GM19455 (cell line): Measurements from ENCODE around the gene TCF15.
"Not testable (repeated sequence)": the region's sequence is repeated elsewhere in the genome, so short reads cannot be mapped to it uniquely, and the experiment has no call there.

Source experiments
- ATAC-seq: cut with Tn5 transposase; IDR thresholded peaks from one replicate; pipeline ENCODE4 v1.9.1; 2021; ENCODE audit not compliant: unreplicated experiment

TCF15 gene

GRCh38 chr20:584161-584970 lies 25.7 kb downstream of the TCF15 start:
- ATAC-seq = no peak

- no peak for ATAC-seq
Observed at GRCh38 chr20:582204-582603, 27.9 kb downstream of the TCF15 start.

- ATAC-seq = not testable (repeated sequence)
Observed at GRCh38 chr20:578940-579690, 31.0 kb downstream of the TCF15 start.

GRCh38 chr20:577167-577791 lies 32.8 kb downstream of the TCF15 start:
- no peak for ATAC-seq

- ATAC-seq = no peak
Observed at GRCh38 chr20:576156-576555, 34.0 kb downstream of the TCF15 start.

GRCh38 chr20:575230-575629 lies 34.9 kb downstream of the TCF15 start:
- ATAC-seq = no peak

GRCh38 chr20:574297-574942 lies 35.7 kb downstream of the TCF15 start:
- no peak for ATAC-seq

- ATAC-seq = no peak
Observed at GRCh38 chr20:573414-574296, 36.5 kb downstream of the TCF15 start.

GRCh38 chr20:572727-573126 lies 37.4 kb downstream of the TCF15 start:
- ATAC-seq = no peak

GRCh38 chr20:571754-572441 lies 38.2 kb downstream of the TCF15 start:
- ATAC-seq = no peak

- ATAC-seq = no peak
Observed at GRCh38 chr20:568673-569415, 41.3 kb downstream of the TCF15 start.

GRCh38 chr20:568097-568652 lies 41.9 kb downstream of the TCF15 start:
- no peak for ATAC-seq

- no peak for ATAC-seq
Observed at GRCh38 chr20:564192-564591, 45.9 kb downstream of the TCF15 start.

- no peak for ATAC-seq
Observed at GRCh38 chr20:563187-563586, 46.9 kb downstream of the TCF15 start.

GRCh38 chr20:562232-562897 lies 47.7 kb downstream of the TCF15 start:
- ATAC-seq = no peak

- no peak for ATAC-seq
Observed at GRCh38 chr20:561437-562231, 48.5 kb downstream of the TCF15 start.

- ATAC-seq = no peak
Observed at GRCh38 chr20:560680-561079, 49.4 kb downstream of the TCF15 start.
